Vagina (tissue), 2 donors: ENCODE data around the gene ARSD.

Experiments
- CTCF ChIP-seq, 3 experiments: fragments of 450-650 bp in 2 of 3; fragments of 200-600 bp in 1 of 3; sonication (generic) in 1 of 3; IDR thresholded peaks; one replicate each; pipeline ENCODE4 v1.5.1; 2017 to 2019; ENCODE audit warnings: antibody characterized with exemption in 3 of 3, mild to moderate bottlenecking in 2 of 3, moderate library complexity in 2 of 3
- POLR2A ChIP-seq, 2 donors: fragments of 450-650 bp; IDR thresholded peaks; one replicate each; pipeline ENCODE4 v1.6.1; 2017; ENCODE audit warnings: antibody characterized with exemption in 2 of 2, mild to moderate bottlenecking in 2 of 2, moderate library complexity in 2 of 2

DNA sequence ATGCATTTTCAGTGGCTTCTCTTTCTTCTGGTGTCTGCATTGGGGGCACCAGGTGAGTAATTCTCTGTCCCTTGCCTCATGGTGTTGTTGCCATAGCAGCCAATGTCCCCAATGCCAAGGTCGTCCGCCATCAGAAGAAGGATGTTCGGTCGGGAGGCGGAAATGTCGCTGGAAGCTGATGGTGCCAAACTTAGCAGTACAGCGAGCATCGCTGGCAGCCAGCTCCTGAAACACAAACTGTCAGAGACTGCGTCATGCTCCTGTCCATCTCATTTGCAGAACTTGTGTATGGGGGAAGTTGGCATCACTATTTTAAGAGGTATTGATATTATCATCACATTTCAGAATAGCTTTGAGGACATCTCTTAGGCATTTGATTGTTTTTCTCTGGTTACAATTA, 29.1 kb upstream of the ARSD start:
- no peak for TF ChIP-seq POLR2A (IDR thresholded peaks at IDR 0.05)
- TF ChIP-seq CTCF (IDR thresholded peaks at IDR 0.05): no peak
